RWPE2 (cell line): Measurements from ENCODE around the gene RBMS1.

Experiments used
- ATAC-seq: fragments of 200-7000 bp; cut with Tn5 transposase; 3 replicates; pipeline ENCODE4 v1.9.1; 2021; ENCODE audit warnings: low read depth
- DNase-seq: peaks from one replicate; pipeline ENCODE4 v3.0.0-alpha.2; 2020; ENCODE audit warnings: low spot score
- H3K27ac ChIP-seq: fragments of 450-650 bp; 2 replicates; pipeline ENCODE4 v1.5.1; 2017; ENCODE audit warnings: mild to moderate bottlenecking; ENCODE audit not compliant: poor library complexity, severe bottlenecking
- H3K27me3 ChIP-seq: fragments of 250-450 bp; sonication (Bioruptor Pico); 2 replicates; pipeline ENCODE4 v1.5.1; 2021; ENCODE audit warnings: mild to moderate bottlenecking, moderate library complexity; ENCODE audit not compliant: insufficient read depth, poor library complexity, severe bottlenecking
- H3K36me3 ChIP-seq: fragments of 250-450 bp; sonication (Bioruptor Pico); 2 replicates; pipeline ENCODE4 v1.5.1; 2020; ENCODE audit warnings: low read depth, mild to moderate bottlenecking, moderate library complexity
- H3K4me1 ChIP-seq: fragments of 250-450 bp; sonication (Bioruptor Pico); 2 replicates; pipeline ENCODE4 v1.5.1; 2021; ENCODE audit warnings: mild to moderate bottlenecking, moderate library complexity; ENCODE audit not compliant: insufficient read depth, poor library complexity, severe bottlenecking
- H3K4me3 ChIP-seq: fragments of 250-450 bp; sonication (Bioruptor Pico); 2 replicates; pipeline ENCODE4 v1.5.1; 2021; ENCODE audit warnings: mild to moderate bottlenecking, moderate library complexity; ENCODE audit not compliant: severe bottlenecking
- H3K9me3 ChIP-seq: fragments of 250-450 bp; sonication (Bioruptor Pico); 2 replicates; pipeline ENCODE4 v1.5.1; 2021; ENCODE audit warnings: mild to moderate bottlenecking, moderate library complexity; ENCODE audit not compliant: severe bottlenecking
- TF ChIP-seq, protein P1 (sequence below): fragments of 450-650 bp; IDR thresholded peaks from one replicate; pipeline ENCODE4 v1.5.1; 2017; ENCODE audit warnings: mild to moderate bottlenecking, moderate library complexity; ENCODE audit not compliant: poor library complexity, severe bottlenecking

The RBMS1 gene

DNA sequence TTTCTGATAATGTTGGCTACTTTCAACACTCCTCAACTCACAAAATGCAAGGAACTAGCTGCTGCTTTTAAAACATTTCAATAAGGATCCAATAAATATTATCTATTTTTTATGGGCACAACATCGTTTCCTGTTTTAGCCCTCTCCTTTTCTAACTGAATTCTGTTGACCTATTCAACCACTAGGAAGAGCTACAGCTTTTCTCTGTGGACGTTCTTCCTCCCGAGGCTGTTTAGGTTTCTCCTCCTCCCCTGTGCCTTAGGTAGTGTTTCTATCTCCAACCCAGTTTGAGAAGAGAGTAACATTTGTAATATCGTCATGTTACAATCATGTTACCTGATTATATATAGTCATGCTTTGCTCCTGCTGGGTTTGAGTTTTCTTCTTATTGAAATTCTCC lies 202.2 kb downstream of the RBMS1 start:
- no peak overlapping the region for H3K4me3 ChIP-seq
- DNase-seq (no peak), ATAC-seq (no peak)
- H3K27me3 ChIP-seq: no peaks in the 10 kb centered on the region
- H3K4me1 ChIP-seq: peaks cover 28% of the 10 kb centered on the region
- H3K36me3 ChIP-seq: peaks cover 52% of the 10 kb centered on the region
- TF ChIP-seq, protein P1, sequence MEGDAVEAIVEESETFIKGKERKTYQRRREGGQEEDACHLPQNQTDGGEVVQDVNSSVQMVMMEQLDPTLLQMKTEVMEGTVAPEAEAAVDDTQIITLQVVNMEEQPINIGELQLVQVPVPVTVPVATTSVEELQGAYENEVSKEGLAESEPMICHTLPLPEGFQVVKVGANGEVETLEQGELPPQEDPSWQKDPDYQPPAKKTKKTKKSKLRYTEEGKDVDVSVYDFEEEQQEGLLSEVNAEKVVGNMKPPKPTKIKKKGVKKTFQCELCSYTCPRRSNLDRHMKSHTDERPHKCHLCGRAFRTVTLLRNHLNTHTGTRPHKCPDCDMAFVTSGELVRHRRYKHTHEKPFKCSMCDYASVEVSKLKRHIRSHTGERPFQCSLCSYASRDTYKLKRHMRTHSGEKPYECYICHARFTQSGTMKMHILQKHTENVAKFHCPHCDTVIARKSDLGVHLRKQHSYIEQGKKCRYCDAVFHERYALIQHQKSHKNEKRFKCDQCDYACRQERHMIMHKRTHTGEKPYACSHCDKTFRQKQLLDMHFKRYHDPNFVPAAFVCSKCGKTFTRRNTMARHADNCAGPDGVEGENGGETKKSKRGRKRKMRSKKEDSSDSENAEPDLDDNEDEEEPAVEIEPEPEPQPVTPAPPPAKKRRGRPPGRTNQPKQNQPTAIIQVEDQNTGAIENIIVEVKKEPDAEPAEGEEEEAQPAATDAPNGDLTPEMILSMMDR: no peak
- H3K9me3 ChIP-seq: no peaks in the 10 kb centered on the region
- peak overlapping the region; percentile 36 for H3K27ac ChIP-seq

DNA sequence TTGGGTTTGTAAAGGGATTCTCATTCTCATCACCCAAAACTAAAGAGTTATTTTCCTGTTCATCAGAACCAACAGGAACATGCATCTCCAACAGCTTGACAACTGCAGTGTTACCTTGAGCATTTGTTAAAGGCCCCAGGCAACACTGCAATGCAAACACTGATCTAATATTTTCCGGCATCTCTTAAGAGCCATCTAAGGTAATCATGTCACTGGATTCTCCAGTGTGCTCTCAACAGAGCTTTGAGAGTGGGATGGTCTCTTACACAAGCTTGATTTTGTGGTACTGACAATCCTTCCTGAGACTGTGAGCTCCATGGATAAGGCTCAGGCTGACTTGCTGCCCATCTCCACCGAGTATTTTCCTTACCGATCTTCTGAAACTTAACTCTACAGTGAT lies 203.0 kb downstream of the RBMS1 start:
- TF ChIP-seq, protein P1: no peak
- no peak for ATAC-seq
- H3K4me1 ChIP-seq: peaks cover 26% of the 10 kb centered on the region
- no peaks in the 10 kb centered on the region for H3K27me3 ChIP-seq
- H3K4me3 ChIP-seq: no peak overlapping the region
- H3K36me3 ChIP-seq: peaks cover 55% of the 10 kb centered on the region
- DNase-seq: no peak
- H3K27ac ChIP-seq: peak overlapping the region; percentile 36
- H3K9me3 ChIP-seq: no peaks in the 10 kb centered on the region

DNA sequence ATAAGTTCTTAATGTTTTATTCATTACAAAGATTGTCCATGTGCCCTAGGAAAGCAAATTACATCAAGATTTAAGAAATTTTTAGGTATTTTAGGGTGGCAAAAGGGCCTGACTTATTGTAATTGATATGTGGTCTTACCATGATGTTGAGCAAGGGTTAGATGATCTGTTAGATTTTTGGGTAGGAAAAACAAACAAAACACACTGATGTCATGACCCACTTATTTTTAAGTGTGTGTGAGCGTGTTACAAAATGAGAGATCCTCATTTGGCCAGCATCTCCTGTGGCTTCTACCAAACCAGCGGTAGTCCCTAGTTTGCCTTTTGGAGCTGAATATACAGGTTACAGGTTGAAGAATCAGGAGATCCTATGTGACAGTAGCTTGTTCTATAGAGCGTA lies 203.8 kb downstream of the RBMS1 start:
- H3K27ac ChIP-seq: peak overlapping the region; percentile 36
- H3K4me3 ChIP-seq: no peak overlapping the region
- no peak for ATAC-seq
- DNase-seq: no peak
- H3K4me1 ChIP-seq: peaks cover 19% of the 10 kb centered on the region
- TF ChIP-seq, protein P1: no peak
- H3K9me3 ChIP-seq: no peaks in the 10 kb centered on the region
- H3K36me3 ChIP-seq: peaks cover 58% of the 10 kb centered on the region
- no peaks in the 10 kb centered on the region for H3K27me3 ChIP-seq

GRCh38 chr2:160289126-160289525 lies 204.5 kb downstream of the RBMS1 start:
- TF ChIP-seq, protein P1: no peak

GRCh38 chr2:160288324-160288723 lies 205.3 kb downstream of the RBMS1 start:
- TF ChIP-seq, protein P1: no peak
- Histone ChIP-seq H3K36me3 (peaks cover 70% of the 10 kb centered on the region), H3K4me1 (peaks cover 4% of the 10 kb centered on the region), H3K9me3 (no peaks in the 10 kb centered on the region), H3K27ac (peak overlapping the region; percentile 36), H3K4me3 (no peak overlapping the region), H3K27me3 (no peaks in the 10 kb centered on the region)
- ATAC-seq (peak; percentile 75; the same call in 2 of the 3 replicates), DNase-seq (no peak)

More at GRCh38 chr2:160289126-160289525, 204.5 kb downstream of the RBMS1 start:
- Histone ChIP-seq H3K27ac (peak overlapping the region; percentile 36), H3K27me3 (no peaks in the 10 kb centered on the region), H3K36me3 (peaks cover 65% of the 10 kb centered on the region), H3K4me3 (no peak overlapping the region), H3K4me1 (peaks cover 12% of the 10 kb centered on the region), H3K9me3 (no peaks in the 10 kb centered on the region)
- ATAC-seq: no peak
- DNase-seq: no peak
